HK-2 (cell line): ENCODE results near the gene GRM5.
"Not testable (repeated sequence)": the region's sequence is repeated elsewhere in the genome, so short reads cannot be mapped to it uniquely, and the experiment has no call there.

Experiments used
- DNase-seq: peaks from one replicate; pipeline ENCODE4 v3.0.0-alpha.2; 2018; ENCODE audit not compliant: unreplicated experiment

GRM5 gene

GRCh38 chr11:88972210-88972609 lies 93.6 kb downstream of the GRM5 start:
- DNase-seq = no peak

GRCh38 chr11:88961621-88962020 lies 104.2 kb downstream of the GRM5 start:
- DNase-seq = not testable (repeated sequence)

DNA sequence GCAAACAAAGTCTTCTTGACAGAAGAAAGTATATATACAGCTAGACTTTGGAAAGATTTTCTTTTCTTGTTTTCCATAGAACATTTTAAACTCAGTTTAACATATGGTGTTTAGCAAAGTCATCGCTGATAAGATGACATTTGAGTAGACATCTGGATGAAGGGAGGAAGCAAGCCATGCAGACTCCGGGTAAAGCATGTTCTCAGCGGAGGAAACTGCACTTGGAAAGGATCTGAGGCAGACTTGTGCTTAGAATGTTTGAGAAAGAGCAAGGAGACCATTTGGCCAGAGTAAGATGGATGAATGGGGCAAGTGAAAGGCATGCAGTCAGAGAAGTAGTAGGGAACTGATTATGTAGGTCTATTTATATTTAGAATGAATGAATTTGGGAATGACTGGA lies 105.9 kb downstream of the GRM5 start:
- DNase-seq = not testable (repeated sequence)

DNA sequence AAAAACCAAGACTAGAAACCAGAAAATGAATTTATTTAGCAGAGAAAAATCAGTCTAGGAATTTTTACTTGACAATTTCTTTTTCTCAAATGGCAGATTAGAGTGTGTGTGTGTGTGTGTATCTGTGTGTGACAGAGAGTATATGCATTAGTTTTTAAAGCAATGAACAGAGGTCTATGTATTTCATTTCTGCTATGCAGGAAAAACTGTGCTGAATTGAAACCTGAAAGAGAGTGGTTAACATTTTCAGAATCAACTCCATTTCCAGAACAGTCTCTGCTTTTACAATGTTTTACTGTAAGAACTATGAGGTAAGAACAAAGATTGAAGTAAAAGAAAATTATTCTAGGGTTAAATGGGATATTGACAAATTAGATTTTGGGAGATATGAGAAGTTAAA lies 114.8 kb downstream of the GRM5 start:
- no peak for DNase-seq

GRCh38 chr11:88948908-88949307 lies 116.9 kb downstream of the GRM5 start:
- not testable (repeated sequence) for DNase-seq

DNA sequence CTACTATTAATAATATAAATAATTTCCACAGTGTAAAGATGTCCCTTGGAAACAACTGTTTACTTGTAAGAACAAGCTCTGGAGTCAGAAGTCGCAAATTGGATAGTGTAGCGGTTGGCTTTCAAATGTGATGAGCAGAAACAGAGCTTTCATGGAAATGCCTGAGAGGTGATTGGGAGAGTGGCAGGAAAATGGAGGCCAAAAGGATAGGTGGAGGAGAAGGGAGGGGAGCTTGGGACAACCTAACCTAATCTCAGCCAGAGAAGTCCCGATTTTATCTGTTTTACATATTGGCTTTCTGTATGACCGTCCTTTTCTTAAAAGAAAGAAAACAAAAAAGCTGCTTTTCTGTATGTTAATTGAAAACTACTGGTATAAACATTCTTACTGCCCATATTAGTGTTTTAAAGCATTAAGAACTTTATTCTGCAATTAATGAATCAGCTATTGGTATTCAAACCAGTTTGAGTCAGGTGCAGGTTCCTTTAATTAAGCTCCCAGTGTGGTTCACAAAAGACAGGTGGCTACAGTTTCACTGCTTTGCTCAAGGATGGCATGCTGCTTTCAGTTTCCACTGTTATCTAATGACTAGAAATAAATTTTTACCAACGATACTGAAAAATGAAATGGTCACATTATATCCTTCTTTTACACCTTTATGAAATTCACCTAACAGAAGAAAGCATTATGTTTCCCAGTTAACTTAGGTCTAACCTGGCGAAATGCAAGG lies 117.8 kb downstream of the GRM5 start:
- DNase-seq = not testable (repeated sequence)

DNA sequence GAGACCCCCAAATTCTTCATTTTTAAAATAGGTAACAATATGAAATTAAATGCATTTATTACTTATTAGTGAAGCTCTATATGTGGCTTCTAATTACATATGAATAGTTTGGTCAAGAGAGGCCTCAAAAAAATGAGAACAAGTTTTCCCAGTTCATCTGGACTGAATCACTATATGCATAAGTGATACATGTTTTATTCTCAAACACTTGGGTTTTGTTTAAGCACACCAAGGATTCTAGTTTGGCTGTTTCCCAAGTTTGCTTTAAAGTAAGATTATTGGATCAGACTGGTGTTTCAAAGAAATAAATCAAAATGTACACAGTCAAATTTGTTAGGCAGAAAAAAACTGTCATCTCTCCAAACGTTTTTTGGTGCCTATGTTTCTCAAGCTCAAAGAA lies 136.1 kb downstream of the GRM5 start:
- DNase-seq = not testable (repeated sequence)

- not testable (repeated sequence) for DNase-seq
Observed at GRCh38 chr11:88917065-88917464, 148.7 kb downstream of the GRM5 start.

- DNase-seq = no peak
Observed at GRCh38 chr11:88909500-88909899, 156.3 kb downstream of the GRM5 start.

- not testable (repeated sequence) for DNase-seq
Observed at GRCh38 chr11:88901436-88901835, 164.3 kb downstream of the GRM5 start.

- DNase-seq = not testable (repeated sequence)
Observed at GRCh38 chr11:88888855-88889254, 176.9 kb downstream of the GRM5 start.

- DNase-seq = no peak
Observed at GRCh38 chr11:88886796-88887195, 179.0 kb downstream of the GRM5 start.

- not testable (repeated sequence) for DNase-seq
Observed at GRCh38 chr11:88882800-88883199, 183.0 kb downstream of the GRM5 start.

DNA sequence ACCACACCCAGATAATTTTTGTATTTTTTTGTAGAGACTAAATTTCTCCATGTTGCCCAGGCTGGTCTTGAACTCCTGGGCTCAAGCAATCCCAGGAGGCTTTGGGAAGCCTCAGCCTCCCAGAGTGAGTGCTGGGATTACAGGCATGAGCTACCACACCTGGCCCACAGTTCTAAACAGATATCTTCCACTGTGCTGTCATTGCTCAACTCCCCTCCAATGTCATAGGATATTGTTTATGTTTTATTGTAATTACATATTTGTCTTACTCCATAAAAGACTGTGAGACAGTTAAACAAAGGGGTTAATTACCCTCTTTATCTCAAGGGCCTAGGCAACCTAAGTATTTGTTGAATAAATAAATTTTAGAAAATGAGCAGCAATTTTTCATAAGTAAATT lies 204.2 kb downstream of the GRM5 start:
- no peak for DNase-seq

DNA sequence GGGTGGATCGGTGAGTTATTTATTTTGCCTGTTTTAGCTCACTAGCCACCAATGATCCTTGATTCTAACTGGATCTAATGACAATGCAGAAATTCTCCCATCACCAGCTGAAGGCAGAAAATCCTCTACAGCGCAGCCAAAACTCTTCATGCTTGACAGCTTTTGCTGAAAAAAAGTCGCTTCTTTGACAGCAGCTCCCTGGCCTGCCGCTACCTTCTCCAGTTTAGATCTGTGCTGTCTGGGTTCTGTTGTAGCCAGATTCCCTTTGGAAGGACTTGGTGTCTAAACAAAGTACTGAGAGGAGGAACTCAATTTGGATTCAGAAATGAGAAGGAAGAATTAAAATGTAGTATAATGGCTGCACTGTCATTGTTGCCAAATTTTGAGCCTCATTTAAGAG lies 205.4 kb downstream of the GRM5 start:
- DNase-seq = not testable (repeated sequence)

- DNase-seq = not testable (repeated sequence)
Observed at GRCh38 chr11:88853963-88854362, 211.8 kb downstream of the GRM5 start.

GRCh38 chr11:88851547-88851946 lies 214.2 kb downstream of the GRM5 start:
- DNase-seq = not testable (repeated sequence)

- not testable (repeated sequence) for DNase-seq
Observed at GRCh38 chr11:88849773-88850172, 216.0 kb downstream of the GRM5 start.

GRCh38 chr11:88849368-88849767 lies 216.4 kb downstream of the GRM5 start:
- no peak for DNase-seq

DNA sequence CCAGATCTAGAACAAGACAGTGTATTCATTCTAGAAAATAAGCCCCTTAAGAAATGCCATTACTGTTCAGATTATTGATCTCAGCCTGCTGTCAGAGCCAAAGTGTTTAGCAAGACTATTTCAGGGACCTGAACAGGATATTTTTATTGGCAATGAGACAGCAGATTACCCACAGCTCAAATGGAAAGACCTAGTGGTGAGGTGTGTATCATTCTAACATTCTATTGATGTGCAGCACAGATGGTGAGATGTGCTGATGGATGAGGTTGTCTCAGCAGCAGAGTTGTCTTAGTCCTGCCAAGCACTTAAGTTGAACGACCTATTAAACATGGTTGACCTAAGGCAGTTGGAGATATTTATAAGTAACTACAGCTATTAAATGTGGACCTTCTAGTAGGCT lies 219.5 kb downstream of the GRM5 start:
- not testable (repeated sequence) for DNase-seq

- DNase-seq = not testable (repeated sequence)
Observed at GRCh38 chr11:88844941-88845340, 220.8 kb downstream of the GRM5 start.

GRCh38 chr11:88843766-88844426 lies 221.9 kb downstream of the GRM5 start:
- not testable (repeated sequence) for DNase-seq

DNA sequence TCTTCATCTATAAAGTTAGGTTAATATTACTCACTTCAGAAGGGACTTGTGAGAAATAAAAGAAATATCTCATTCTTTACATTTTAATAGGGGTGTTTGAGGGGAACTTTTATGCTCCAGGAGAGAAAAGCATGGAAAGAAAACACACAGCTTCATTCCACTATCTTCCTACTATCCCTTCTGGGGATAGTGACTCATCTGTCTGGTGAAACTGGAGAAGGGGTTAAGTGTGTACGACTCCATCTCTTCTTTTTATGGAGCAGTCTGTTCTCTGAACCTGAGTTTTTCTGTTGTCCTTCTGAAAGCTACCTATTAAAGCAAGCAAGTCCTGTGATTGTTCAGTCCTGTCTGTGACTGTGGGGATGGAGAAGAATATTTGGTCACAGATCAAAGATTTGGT lies 227.6 kb downstream of the GRM5 start:
- not testable (repeated sequence) for DNase-seq
